Stimulated activated naive CD8-positive, alpha-beta T cell treated with anti-CD3 and anti-CD28 coated beads, Interleukin-15, Interleukin-2, amounts not matched to agents 100 ng/mL and 50 ng/mL, for 24 hours (primary cell): Measurements from ENCODE around the gene TYROBP.
A peak's percentile ranks its signal among the peaks of the same experiment; 100 is the strongest.

Experiments
- H3K27ac Mint-ChIP-seq: one replicate; pipeline ENCODE4 v1.8.0; 2021; ENCODE audit warnings: mild to moderate bottlenecking, mixed read lengths
- H3K27me3 Mint-ChIP-seq: one replicate; pipeline ENCODE4 v1.8.0; 2021; ENCODE audit warnings: mixed read lengths
- H3K36me3 Mint-ChIP-seq: one replicate; pipeline ENCODE4 v1.8.0; 2021; ENCODE audit warnings: low read depth, mixed read lengths
- H3K4me1 Mint-ChIP-seq: one replicate; pipeline ENCODE4 v1.8.0; 2021; ENCODE audit warnings: low read depth, mixed read lengths
- H3K4me3 Mint-ChIP-seq: one replicate; pipeline ENCODE4 v1.8.0; 2021; ENCODE audit warnings: mild to moderate bottlenecking, mixed read lengths
- H3K9me3 Mint-ChIP-seq: one replicate; pipeline ENCODE4 v1.8.0; 2021; ENCODE audit warnings: mixed read lengths

Gene TYROBP

GRCh38 chr19:35937345-35938281 is 29.5 kb upstream of the TYROBP start:
- H3K27me3 Mint-ChIP-seq: no peaks in the 10 kb centered on the region
- H3K27ac Mint-ChIP-seq: no peak overlapping the region
- peaks cover 24% of the 10 kb centered on the region for H3K4me1 Mint-ChIP-seq
- peak overlapping the region; percentile 73 for H3K4me3 Mint-ChIP-seq
- no peaks in the 10 kb centered on the region for H3K36me3 Mint-ChIP-seq
- no peaks in the 10 kb centered on the region for H3K9me3 Mint-ChIP-seq

GRCh38 chr19:35936738-35937268 is 28.7 kb upstream of the TYROBP start:
- Mint-ChIP-seq H3K27me3 (no peaks in the 10 kb centered on the region), H3K4me1 (peaks cover 29% of the 10 kb centered on the region), H3K4me3 (peak overlapping the region; percentile 73), H3K9me3 (no peaks in the 10 kb centered on the region), H3K27ac (no peak overlapping the region), H3K36me3 (no peaks in the 10 kb centered on the region)

GRCh38 chr19:35935911-35936737 is 28.0 kb upstream of the TYROBP start, which contains the start of gene LRFN3:
Gene LRFN3, plus strand, starts transcription at chr19:35936374. Its CDS starts 3,052 bp downstream, at chr19:35939426.
- Mint-ChIP-seq H3K4me1 (peaks cover 35% of the 10 kb centered on the region), H3K4me3 (peak within 1 kb of the TSS; percentile 83)

GRCh38 chr19:35932291-35932936 is 24.3 kb upstream of the TYROBP start:
- Mint-ChIP-seq H3K4me1 (peaks cover 41% of the 10 kb centered on the region), H3K9me3 (no peaks in the 10 kb centered on the region), H3K27ac (no peak overlapping the region)

More at GRCh38 chr19:35935911-35936737, 28.0 kb upstream of the TYROBP start, which contains the start of gene LRFN3:
- Mint-ChIP-seq H3K27ac (peak within 1 kb of the TSS; percentile 54), H3K27me3 (no peaks in the 10 kb centered on the region), H3K9me3 (no peaks in the 10 kb centered on the region), H3K36me3 (no peaks in the 10 kb centered on the region)

GRCh38 chr19:35931874-35932202 is 23.7 kb upstream of the TYROBP start:
- Mint-ChIP-seq H3K4me3 (peak overlapping the region; percentile 53), H3K27me3 (no peaks in the 10 kb centered on the region), H3K27ac (no peak overlapping the region), H3K4me1 (peaks cover 37% of the 10 kb centered on the region), H3K9me3 (no peaks in the 10 kb centered on the region), H3K36me3 (no peaks in the 10 kb centered on the region)

More at GRCh38 chr19:35932291-35932936, 24.3 kb upstream of the TYROBP start:
- Mint-ChIP-seq H3K36me3 (no peaks in the 10 kb centered on the region), H3K27me3 (no peaks in the 10 kb centered on the region), H3K4me3 (no peak overlapping the region)

- no peaks in the 10 kb centered on the region for H3K27me3 Mint-ChIP-seq
- H3K27ac Mint-ChIP-seq: peak overlapping the region; percentile 83
- peaks cover 41% of the 10 kb centered on the region for H3K4me1 Mint-ChIP-seq
- no peaks in the 10 kb centered on the region for H3K9me3 Mint-ChIP-seq
- no peaks in the 10 kb centered on the region for H3K36me3 Mint-ChIP-seq
- peak overlapping the region; percentile 81 for H3K4me3 Mint-ChIP-seq
These were observed 23.2 kb upstream of the TYROBP start for GRCh38 chr19:35931161-35931873.

GRCh38 chr19:35929876-35930275 is 21.8 kb upstream of the TYROBP start:
- Mint-ChIP-seq H3K27me3 (no peaks in the 10 kb centered on the region), H3K36me3 (no peaks in the 10 kb centered on the region), H3K4me1 (peaks cover 36% of the 10 kb centered on the region), H3K4me3 (peak overlapping the region; percentile 60), H3K27ac (peak overlapping the region; percentile 69), H3K9me3 (peaks cover 8% of the 10 kb centered on the region)

GRCh38 chr19:35928507-35928906 is 20.4 kb upstream of the TYROBP start:
- H3K4me3 Mint-ChIP-seq: no peak overlapping the region
- peaks cover 36% of the 10 kb centered on the region for H3K4me1 Mint-ChIP-seq
- no peaks in the 10 kb centered on the region for H3K36me3 Mint-ChIP-seq
- H3K27me3 Mint-ChIP-seq: no peaks in the 10 kb centered on the region
- peak overlapping the region; percentile 22 for H3K27ac Mint-ChIP-seq
- peaks cover 8% of the 10 kb centered on the region for H3K9me3 Mint-ChIP-seq

- Mint-ChIP-seq H3K27ac (no peak overlapping the region), H3K9me3 (peaks cover 8% of the 10 kb centered on the region), H3K4me3 (no peak overlapping the region), H3K36me3 (no peaks in the 10 kb centered on the region), H3K27me3 (no peaks in the 10 kb centered on the region), H3K4me1 (peaks cover 20% of the 10 kb centered on the region)
These were observed 17.4 kb upstream of the TYROBP start for GRCh38 chr19:35925501-35925900.

GRCh38 chr19:35921012-35921411 is 12.9 kb upstream of the TYROBP start:
- Mint-ChIP-seq H3K4me3 (no peak overlapping the region), H3K27ac (no peak overlapping the region), H3K36me3 (no peaks in the 10 kb centered on the region), H3K27me3 (no peaks in the 10 kb centered on the region), H3K9me3 (peaks cover 6% of the 10 kb centered on the region), H3K4me1 (no peaks in the 10 kb centered on the region)

- no peak overlapping the region for H3K4me3 Mint-ChIP-seq
- H3K36me3 Mint-ChIP-seq: no peaks in the 10 kb centered on the region
- H3K27me3 Mint-ChIP-seq: no peaks in the 10 kb centered on the region
These were observed 11.2 kb upstream of the TYROBP start for GRCh38 chr19:35919306-35919705.

GRCh38 chr19:35915443-35915842 is 7.3 kb upstream of the TYROBP start:
- Mint-ChIP-seq H3K27ac (no peak overlapping the region), H3K4me3 (no peak overlapping the region), H3K36me3 (no peaks in the 10 kb centered on the region)

More at GRCh38 chr19:35919306-35919705, 11.2 kb upstream of the TYROBP start:
- Mint-ChIP-seq H3K27ac (no peak overlapping the region), H3K4me1 (peaks cover 4% of the 10 kb centered on the region), H3K9me3 (no peaks in the 10 kb centered on the region)

GRCh38 chr19:35913589-35913988 is 5.5 kb upstream of the TYROBP start:
- peaks cover 47% of the 10 kb centered on the region for H3K4me1 Mint-ChIP-seq
- H3K4me3 Mint-ChIP-seq: no peak overlapping the region
- H3K27ac Mint-ChIP-seq: no peak overlapping the region
- H3K9me3 Mint-ChIP-seq: no peaks in the 10 kb centered on the region
- no peaks in the 10 kb centered on the region for H3K36me3 Mint-ChIP-seq
- H3K27me3 Mint-ChIP-seq: no peaks in the 10 kb centered on the region

More at GRCh38 chr19:35915443-35915842, 7.3 kb upstream of the TYROBP start:
- Mint-ChIP-seq H3K9me3 (no peaks in the 10 kb centered on the region), H3K4me1 (peaks cover 31% of the 10 kb centered on the region), H3K27me3 (no peaks in the 10 kb centered on the region)

GRCh38 chr19:35911790-35912189 is 3.7 kb upstream of the TYROBP start:
- Mint-ChIP-seq H3K27me3 (no peaks in the 10 kb centered on the region), H3K36me3 (no peaks in the 10 kb centered on the region), H3K4me3 (no peak overlapping the region), H3K27ac (no peak overlapping the region), H3K9me3 (no peaks in the 10 kb centered on the region), H3K4me1 (peaks cover 55% of the 10 kb centered on the region)
